ENCODE measurements around the gene CHST14.

Gene CHST14

DNA sequence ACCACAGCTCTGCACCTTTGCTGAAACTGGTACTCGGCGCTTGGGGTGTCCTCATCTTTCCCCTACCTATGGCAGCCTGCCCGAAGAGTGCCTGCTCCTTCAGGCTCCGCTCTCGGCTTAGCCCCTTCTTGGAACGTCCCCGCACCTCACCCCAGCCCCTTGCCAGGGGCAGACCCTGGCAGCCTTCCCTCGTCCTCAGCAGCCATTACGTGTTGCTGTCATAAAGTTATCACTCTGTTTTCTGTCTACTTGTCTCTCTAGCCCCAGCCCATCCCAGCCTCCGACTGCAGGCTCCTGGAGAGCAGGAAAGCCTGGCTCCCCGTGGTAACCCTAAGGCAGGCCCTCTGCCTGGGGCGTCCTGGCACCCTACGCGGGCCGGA, 35.1 kb upstream of the CHST14 start:
- H2AFZ ChIP-seq (ENCODE audit: low read length, unreplicated experiment), result peak overlapping the region; percentile 77
- H3K27ac ChIP-seq (ENCODE audit: low read depth, low read length), result no peak overlapping the region
- no peaks in the 10 kb centered on the region for H3K36me3 ChIP-seq (ENCODE audit: insufficient read depth, low read length)
- peaks cover 13% of the 10 kb centered on the region for H3K4me1 ChIP-seq (ENCODE audit: control insufficient read depth, insufficient read depth, low read length, unreplicated experiment)
- H3K4me3 ChIP-seq (ENCODE audit: low read depth, low read length), result peak overlapping the region; percentile 62
- H3K79me2 ChIP-seq (ENCODE audit: control insufficient read depth, insufficient read depth, low read length, unreplicated experiment), result no peaks in the 10 kb centered on the region
- H3K27me3 ChIP-seq (ENCODE audit: insufficient read depth, low read length), result peaks cover 42% of the 10 kb centered on the region

DNA sequence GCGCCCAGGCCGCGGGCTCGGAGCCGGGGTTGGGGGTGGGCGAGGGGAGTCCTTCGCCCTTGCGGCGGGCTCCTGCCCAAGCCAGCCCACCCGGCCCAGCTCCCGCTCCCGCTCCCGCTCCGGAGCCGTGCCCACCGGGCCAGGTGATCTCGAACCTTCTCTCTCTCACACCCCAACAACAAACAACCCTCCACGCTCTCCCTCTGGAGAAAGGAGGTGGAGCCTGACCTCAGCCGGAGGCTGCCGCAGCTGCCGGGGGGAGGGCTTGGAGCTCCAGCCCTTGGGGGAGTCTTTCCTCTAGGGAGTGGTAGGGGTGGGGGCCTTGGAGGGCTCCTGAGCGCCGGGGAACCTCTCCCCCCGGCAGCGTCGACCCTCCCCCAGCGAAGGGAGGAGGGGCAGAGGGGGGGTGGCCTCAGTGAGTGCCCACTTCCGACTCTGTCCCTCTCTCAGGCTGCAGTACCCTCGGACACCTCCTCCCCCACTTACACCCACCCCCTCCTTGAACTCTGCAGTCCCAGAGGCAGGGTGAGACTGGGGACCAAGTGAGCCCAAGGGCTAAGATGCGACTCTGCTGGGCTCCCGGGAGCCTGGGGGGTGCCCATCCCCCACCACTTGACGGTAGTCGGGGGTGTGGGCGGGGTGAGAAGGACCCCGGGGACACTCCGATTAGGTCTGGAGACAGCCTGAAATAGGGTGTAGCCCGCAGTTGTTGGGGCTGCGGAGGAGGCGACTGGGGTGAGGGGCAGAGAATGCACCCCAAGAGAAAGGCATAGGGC, 34.5 kb upstream of the CHST14 start:
- Histone ChIP-seq H3K79me2 (ENCODE audit: control insufficient read depth, insufficient read depth, low read length, unreplicated experiment) (no peaks in the 10 kb centered on the region), H3K4me1 (ENCODE audit: control insufficient read depth, insufficient read depth, low read length, unreplicated experiment) (peaks cover 13% of the 10 kb centered on the region), H3K36me3 (ENCODE audit: insufficient read depth, low read length) (no peaks in the 10 kb centered on the region), H3K4me3 (ENCODE audit: low read depth, low read length) (peak overlapping the region; percentile 62), H3K27ac (ENCODE audit: low read depth, low read length) (no peak overlapping the region), H3K27me3 (ENCODE audit: insufficient read depth, low read length) (peaks cover 42% of the 10 kb centered on the region), H2AFZ (ENCODE audit: low read length, unreplicated experiment) (peak overlapping the region; percentile 77)

DNA sequence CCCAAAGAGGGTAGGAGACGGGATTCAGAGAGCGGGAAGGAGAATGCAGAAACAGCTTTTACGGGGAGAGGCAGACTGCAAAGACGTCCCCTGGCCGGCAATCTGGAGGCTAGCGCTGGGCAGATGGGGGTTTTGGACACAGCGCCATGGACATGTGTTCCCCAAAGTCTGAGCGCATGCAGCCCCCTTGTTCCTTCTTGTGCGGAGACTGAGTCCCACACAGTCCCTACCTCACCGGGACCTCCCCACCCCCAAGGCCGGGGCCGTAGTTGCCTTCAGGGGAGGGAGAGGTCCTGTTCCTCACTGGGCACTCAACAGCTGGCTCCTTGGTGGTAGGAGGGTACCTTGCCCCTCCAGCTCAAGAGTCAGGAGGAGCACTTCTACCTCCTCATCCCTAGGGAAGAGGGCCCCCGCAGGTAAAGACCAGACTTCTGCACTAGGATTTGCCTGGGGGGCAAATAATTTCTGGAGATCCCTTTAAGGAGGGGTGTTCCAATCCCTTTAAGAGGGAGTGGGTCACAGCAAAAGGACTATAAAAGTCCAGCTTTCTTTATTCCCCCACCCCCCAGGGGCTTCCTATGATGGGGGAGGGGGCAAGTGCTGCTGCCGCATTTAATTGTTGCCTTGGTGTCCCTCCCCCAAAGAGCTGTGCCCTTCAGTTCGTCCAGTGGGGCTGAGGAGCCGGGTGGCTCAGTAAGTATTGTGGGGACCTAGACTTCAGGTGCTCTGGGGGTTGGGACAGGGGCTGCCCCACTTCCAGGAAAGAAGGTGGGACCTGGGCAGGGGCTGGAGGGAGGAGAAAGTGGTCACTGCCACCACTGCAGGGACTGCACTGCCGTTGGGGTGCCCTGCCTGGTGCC, 33.7 kb upstream of the CHST14 start:
- Histone ChIP-seq H3K4me1 (ENCODE audit: control insufficient read depth, insufficient read depth, low read length, unreplicated experiment) (peaks cover 13% of the 10 kb centered on the region), H3K36me3 (ENCODE audit: insufficient read depth, low read length) (no peaks in the 10 kb centered on the region), H3K27me3 (ENCODE audit: insufficient read depth, low read length) (peaks cover 42% of the 10 kb centered on the region), H3K79me2 (ENCODE audit: control insufficient read depth, insufficient read depth, low read length, unreplicated experiment) (peaks cover 3% of the 10 kb centered on the region), H2AFZ (ENCODE audit: low read length, unreplicated experiment) (peak overlapping the region; percentile 56), H3K4me3 (ENCODE audit: low read depth, low read length) (peak overlapping the region; percentile 62), H3K27ac (ENCODE audit: low read depth, low read length) (no peak overlapping the region)

DNA sequence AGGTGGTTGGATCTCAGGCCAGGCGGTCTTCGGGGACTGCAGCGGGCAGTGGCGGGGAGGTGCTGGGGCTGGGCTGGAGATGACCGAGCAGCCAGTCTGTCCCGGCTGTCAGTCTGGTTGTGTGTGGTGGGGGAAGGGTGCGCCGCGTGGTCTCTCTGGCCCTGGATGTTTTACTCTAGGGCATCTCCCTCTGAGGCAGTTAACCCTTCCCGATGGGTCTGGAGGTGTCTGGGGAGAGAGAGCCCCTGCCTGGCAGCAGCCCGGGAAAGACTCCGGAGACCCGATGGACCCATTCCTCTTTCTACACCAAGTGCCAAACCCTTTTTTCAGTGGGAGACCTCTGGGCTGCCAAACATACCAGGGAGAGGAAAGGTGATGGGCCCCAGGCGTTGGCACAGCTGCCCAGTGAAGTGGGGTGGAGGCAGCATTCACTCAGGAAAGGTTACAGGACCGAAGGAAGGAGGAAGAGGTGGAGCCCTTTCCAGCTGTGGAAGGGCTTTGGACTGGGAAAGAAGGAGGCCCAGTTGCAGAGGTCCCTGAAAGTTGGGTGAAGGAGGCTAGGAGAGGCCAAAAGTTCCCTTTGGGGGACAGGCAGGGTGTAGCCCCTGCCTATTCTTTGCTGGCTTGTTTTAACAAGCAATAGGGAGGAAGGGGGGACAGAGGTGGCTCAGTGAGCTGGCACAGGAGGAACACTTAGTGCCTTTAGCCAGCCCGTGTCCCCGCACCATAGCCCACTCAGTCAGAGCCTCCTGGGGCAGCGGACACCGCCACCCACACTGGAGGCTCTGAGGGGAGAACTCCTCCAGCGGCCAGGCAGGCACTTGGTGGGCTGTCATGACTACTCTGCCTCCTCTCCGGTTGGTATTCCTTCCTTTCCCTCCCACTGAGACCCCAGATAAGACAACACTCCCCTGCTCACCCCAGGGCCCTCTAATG, 32.8 kb upstream of the CHST14 start:
- Histone ChIP-seq H3K79me2 (ENCODE audit: control insufficient read depth, insufficient read depth, low read length, unreplicated experiment) (peaks cover 11% of the 10 kb centered on the region), H3K27me3 (ENCODE audit: insufficient read depth, low read length) (peaks cover 46% of the 10 kb centered on the region), H3K36me3 (ENCODE audit: insufficient read depth, low read length) (no peaks in the 10 kb centered on the region), H3K27ac (ENCODE audit: low read depth, low read length) (no peak overlapping the region), H2AFZ (ENCODE audit: low read length, unreplicated experiment) (no peak overlapping the region), H3K4me3 (ENCODE audit: low read depth, low read length) (no peak overlapping the region), H3K4me1 (ENCODE audit: control insufficient read depth, insufficient read depth, low read length, unreplicated experiment) (peaks cover 14% of the 10 kb centered on the region)

DNA sequence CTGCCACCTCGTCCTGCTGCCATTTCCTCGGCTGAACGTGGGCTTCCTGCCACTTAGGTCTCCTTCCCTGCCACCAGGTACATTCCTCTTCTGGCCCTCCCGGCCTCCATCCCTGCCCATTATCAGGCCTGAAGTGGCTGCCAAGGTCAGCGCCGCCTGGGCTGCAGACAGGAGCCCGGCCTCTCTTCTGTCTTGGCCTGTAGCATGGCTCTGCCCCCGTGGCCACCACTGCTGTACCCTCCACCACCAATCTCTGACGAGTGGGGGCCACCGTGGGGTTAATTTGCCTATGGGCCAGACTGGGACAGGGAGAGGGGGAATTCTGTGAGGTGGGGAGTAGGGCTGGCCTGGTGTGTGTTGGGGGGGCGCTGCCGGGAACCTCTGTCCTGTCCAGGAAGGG, 32.1 kb upstream of the CHST14 start:
- Histone ChIP-seq H3K36me3 (ENCODE audit: insufficient read depth, low read length) (no peaks in the 10 kb centered on the region), H3K79me2 (ENCODE audit: control insufficient read depth, insufficient read depth, low read length, unreplicated experiment) (peaks cover 18% of the 10 kb centered on the region), H3K27ac (ENCODE audit: low read depth, low read length) (no peak overlapping the region), H3K27me3 (ENCODE audit: insufficient read depth, low read length) (peaks cover 41% of the 10 kb centered on the region), H3K4me1 (ENCODE audit: control insufficient read depth, insufficient read depth, low read length, unreplicated experiment) (peaks cover 18% of the 10 kb centered on the region), H3K4me3 (ENCODE audit: low read depth, low read length) (no peak overlapping the region), H2AFZ (ENCODE audit: low read length, unreplicated experiment) (no peak overlapping the region)

DNA sequence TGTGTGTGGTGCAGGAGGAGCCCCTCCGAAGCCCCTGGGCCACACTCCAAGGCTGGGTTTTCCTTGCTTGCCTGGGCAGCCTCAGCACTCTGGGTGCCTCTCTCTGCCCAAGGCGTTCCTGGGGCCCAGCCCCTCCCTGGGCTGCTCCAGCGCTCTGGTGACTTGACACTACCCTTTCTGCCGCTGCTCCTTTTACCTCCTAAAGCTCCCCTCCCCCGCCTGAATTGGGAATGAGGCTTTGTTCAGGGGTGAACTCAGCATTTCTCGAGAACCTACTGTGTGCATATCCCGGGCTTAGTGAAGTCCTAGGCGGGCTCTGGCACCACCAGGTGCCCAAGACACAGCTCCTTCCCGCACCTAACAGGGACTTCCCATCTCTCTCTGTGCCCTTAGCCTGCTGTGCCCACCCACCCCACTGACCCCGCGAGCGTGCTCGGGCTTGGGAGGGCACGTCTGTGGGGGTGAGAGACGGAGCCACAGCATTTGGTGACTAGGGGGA, 31.3 kb upstream of the CHST14 start:
- H3K36me3 ChIP-seq (ENCODE audit: insufficient read depth, low read length), result no peaks in the 10 kb centered on the region
- H3K27ac ChIP-seq (ENCODE audit: low read depth, low read length), result no peak overlapping the region
- H3K4me1 ChIP-seq (ENCODE audit: control insufficient read depth, insufficient read depth, low read length, unreplicated experiment), result peaks cover 18% of the 10 kb centered on the region
- H3K4me3 ChIP-seq (ENCODE audit: low read depth, low read length), result peak overlapping the region; percentile 79
- H3K27me3 ChIP-seq (ENCODE audit: insufficient read depth, low read length), result peaks cover 38% of the 10 kb centered on the region
- H3K79me2 ChIP-seq (ENCODE audit: control insufficient read depth, insufficient read depth, low read length, unreplicated experiment), result peaks cover 25% of the 10 kb centered on the region
- peak overlapping the region; percentile 46 for H2AFZ ChIP-seq (ENCODE audit: low read length, unreplicated experiment)

DNA sequence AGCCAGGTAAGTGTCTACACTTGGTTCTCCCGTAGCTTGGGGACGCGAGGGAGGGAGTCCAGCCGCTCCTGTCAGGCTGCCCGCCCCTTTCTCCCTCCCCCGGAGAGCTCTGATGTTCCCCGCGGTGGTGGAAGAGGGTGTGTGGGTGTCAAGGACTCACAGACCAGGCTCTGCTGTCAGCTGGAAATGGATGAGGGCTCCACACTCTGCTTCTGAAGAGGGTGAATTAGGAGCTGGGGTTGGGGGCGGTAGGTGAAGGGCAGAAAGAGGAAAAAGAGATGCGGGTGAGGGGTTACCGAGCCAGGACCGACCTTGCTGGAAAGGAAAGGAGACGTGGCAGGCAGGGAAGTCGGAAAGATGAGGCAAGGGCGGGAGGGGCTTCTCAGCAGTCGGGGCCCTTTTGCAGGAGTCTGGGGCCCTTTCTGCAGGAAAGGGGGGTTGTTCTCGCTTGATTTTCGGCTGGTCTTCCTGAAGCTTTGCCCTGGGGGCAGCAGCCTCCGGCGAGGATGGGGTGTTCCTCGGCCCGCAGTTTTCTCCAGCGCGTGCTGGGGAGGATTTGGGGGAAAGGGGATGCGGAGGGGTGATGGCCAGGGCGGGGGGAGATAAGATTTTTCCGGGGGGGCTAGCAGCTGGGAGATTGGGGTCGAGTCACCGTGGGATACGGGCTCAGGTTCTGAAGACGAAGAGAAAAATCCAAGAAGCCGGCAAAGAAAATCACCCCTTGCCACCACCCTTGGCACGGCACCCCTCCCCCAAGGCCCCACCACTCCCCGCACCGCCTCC, 30.6 kb upstream of the CHST14 start:
- peaks cover 31% of the 10 kb centered on the region for H3K27me3 ChIP-seq (ENCODE audit: insufficient read depth, low read length)
- H3K4me3 ChIP-seq (ENCODE audit: low read depth, low read length), result peak overlapping the region; percentile 79
- no peak overlapping the region for H3K27ac ChIP-seq (ENCODE audit: low read depth, low read length)
- H3K79me2 ChIP-seq (ENCODE audit: control insufficient read depth, insufficient read depth, low read length, unreplicated experiment), result peaks cover 30% of the 10 kb centered on the region
- no peaks in the 10 kb centered on the region for H3K36me3 ChIP-seq (ENCODE audit: insufficient read depth, low read length)
- peaks cover 21% of the 10 kb centered on the region for H3K4me1 ChIP-seq (ENCODE audit: control insufficient read depth, insufficient read depth, low read length, unreplicated experiment)
- peak overlapping the region; percentile 66 for H2AFZ ChIP-seq (ENCODE audit: low read length, unreplicated experiment)

DNA sequence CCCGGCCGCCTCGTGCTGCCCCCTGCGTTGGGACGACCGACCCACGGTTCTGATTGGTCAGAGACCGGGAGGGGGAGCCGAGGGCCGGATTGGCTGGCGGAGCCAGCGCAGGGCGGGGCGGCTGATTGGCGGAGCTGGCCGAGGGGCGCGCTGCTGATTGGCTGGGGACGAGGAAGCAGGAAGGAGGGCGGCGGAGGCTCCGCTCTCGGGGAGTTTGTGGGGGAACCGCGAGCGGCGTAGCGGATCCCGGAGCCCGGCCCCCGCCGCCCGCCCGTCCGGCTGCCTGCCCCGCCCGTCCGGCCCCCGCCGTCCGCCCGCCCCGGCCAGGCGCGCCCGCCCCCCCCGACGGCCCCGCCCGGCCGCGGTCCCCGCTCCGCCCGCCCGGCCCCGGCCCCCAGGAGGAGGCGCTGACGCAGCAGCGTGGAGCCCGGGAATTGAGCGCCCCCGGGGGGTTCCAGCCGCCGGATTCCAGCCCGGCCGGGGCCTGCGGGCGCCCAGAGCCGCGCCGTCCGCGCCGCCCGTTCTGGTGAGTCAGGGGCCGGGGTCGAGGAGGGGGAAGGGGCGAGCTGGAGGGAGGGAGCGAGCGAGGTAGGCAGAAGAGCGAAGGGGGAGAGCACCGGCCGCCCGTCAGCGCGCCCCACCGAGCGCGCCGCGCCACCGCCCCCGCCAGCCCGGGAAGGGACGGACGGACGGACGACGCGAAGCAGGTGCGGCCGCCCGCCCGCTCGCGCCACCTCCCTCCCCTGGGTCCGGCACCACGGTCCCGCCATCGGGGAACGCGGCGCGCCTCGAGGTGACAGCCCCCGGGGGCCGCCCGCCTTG, 29.8 kb upstream of the CHST14 start, which contains the start of gene BAHD1:
TSS of gene BAHD1 (plus strand) at position 211 of the 822 bp plus-strand sequence. CDS start 17,512 bp downstream, outside the sequence.
- Histone ChIP-seq H3K4me1 (ENCODE audit: control insufficient read depth, insufficient read depth, low read length, unreplicated experiment) (peaks cover 20% of the 10 kb centered on the region), H3K36me3 (ENCODE audit: insufficient read depth, low read length) (no peaks in the 10 kb centered on the region), H3K27ac (ENCODE audit: low read depth, low read length) (no peak within 1 kb of the TSS), H3K4me3 (ENCODE audit: low read depth, low read length) (peak within 1 kb of the TSS; percentile 97), H2AFZ (ENCODE audit: low read length, unreplicated experiment) (peak within 1 kb of the TSS; percentile 74), H3K79me2 (ENCODE audit: control insufficient read depth, insufficient read depth, low read length, unreplicated experiment) (peaks cover 37% of the 10 kb centered on the region), H3K27me3 (ENCODE audit: insufficient read depth, low read length) (peaks cover 23% of the 10 kb centered on the region)

Data from ACC112 (cell line).